Large intestine (tissue), 1 donor: ENCODE data around the gene MFSD2B. TPM values are rescaled to one million over a fixed set of nuclear protein-coding genes. Genes with fewer than 3 reads are reported as not detected.

Experiments used
- polyA plus RNA-seq: library from polyadenylated mRNA; unstranded; fragments of 120-200 nt; gene quantifications from one replicate; pipeline ENCODE4 v1.2.1, GENCODE V29; 2013

Gene MFSD2B
- polyA plus RNA-seq, 1 donor, result 0.58 TPM

Other genes with a start within 250 kb of the MFSD2B start
- gene ATAD2B, start 83.0 kb upstream of the MFSD2B start, polyA plus RNA-seq, result 13.5 TPM
- gene UBXN2A, start 69.6 kb upstream of the MFSD2B start, polyA plus RNA-seq, result 11.7 TPM
- gene WDCP, start 37.3 kb downstream of the MFSD2B start, polyA plus RNA-seq, result 6.7 TPM
- 8.2 TPM for gene FKBP1B, start 39.7 kb downstream of the MFSD2B start, polyA plus RNA-seq
- 117 TPM for gene SF3B6, start 66.2 kb downstream of the MFSD2B start, polyA plus RNA-seq
- 36.0 TPM for gene TP53I3, start 74.7 kb downstream of the MFSD2B start, polyA plus RNA-seq
- gene PFN4, start 113.2 kb downstream of the MFSD2B start, polyA plus RNA-seq, result 1.3 TPM
- 14.1 TPM for gene FAM228B, start 113.4 kb downstream of the MFSD2B start, polyA plus RNA-seq
- 0.12 TPM for gene FAM228A, start 165.0 kb downstream of the MFSD2B start, polyA plus RNA-seq